NOMO-1 (cell line): ENCODE data around the gene DLEC1.
A peak's percentile ranks its signal among the peaks of the same experiment; 100 is the strongest.
"Not testable (repeated sequence)": the region's sequence is repeated elsewhere in the genome, so short reads cannot be mapped to it uniquely, and the experiment has no call there.

Experiments
- DNase-seq, 2 experiments: peaks; one replicate each; lab custom pipeline; 2025; ENCODE audit not compliant: unreplicated experiment in 2 of 2; lab: John Stamatoyannopoulos, UW

Gene DLEC1

DNA sequence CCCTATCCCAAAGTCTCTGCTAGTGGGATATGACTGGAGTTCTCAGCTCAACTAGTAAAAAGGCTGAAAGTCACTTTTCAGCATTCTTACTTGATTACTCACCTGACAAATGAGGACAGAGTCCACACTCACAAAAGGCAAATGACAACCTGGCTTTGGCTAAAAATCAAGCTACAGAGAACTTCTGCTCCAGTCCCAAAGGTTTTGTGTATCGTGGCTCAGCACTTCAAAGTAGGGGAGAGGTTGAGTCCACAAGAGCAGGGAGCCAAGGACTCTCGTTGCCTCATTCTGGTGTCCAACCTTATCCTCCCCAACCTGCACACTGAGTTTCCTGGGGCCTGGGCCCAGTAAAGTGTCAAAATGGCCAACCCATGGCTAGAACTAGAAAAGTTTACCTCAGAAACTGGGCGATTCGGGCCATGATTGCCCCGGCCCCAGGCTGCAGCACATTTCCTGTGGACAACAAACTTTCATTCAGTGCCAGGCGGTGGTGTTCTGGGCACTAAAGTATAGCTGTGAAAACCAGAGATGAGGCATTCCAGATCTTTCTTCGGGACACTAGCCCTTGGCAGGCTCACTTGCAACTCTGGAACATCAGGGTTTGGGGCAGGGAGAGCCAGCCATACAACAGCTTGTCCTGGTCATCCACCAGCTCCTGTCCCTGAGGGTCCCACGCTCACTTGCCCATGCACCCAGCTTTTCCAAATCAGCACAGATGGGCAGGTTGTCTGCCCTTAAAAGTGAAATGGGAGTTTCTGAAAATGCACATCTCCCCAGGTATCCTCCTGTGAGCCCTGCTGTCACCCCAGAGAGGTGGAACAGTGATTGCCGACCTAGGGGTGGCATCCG lies 94.8 kb downstream of the DLEC1 start:
- no peak for DNase-seq

DNA sequence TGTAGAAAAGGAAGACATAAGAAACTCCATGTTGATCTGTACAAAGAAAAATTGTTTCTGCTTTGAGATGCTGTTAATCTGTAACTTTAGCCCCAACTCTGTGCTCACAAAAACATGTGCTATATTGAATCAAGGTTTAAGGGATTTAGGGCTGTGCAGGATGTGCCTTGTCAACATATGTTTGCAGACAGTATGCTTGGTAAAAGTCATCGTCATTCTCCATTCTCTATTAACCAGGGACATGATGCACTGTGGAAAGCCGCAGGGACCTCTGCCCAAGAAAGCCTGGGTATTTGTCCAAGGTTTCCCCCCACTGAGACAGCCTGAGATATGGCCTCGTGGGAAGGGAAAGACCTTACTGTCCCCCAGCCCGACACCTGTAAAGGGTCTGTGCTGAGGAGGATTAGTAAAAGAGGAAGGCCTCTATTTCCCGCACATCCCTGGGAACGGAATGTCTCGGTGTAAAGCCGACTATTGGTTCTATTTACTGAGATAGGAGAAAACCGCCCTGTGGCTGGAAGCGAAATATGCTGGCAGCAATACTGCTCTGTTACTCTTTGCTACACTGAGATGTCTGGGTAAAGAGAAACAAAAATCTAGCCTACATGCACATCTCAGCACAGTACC lies 95.6 kb downstream of the DLEC1 start:
- DNase-seq: not testable (repeated sequence)

DNA sequence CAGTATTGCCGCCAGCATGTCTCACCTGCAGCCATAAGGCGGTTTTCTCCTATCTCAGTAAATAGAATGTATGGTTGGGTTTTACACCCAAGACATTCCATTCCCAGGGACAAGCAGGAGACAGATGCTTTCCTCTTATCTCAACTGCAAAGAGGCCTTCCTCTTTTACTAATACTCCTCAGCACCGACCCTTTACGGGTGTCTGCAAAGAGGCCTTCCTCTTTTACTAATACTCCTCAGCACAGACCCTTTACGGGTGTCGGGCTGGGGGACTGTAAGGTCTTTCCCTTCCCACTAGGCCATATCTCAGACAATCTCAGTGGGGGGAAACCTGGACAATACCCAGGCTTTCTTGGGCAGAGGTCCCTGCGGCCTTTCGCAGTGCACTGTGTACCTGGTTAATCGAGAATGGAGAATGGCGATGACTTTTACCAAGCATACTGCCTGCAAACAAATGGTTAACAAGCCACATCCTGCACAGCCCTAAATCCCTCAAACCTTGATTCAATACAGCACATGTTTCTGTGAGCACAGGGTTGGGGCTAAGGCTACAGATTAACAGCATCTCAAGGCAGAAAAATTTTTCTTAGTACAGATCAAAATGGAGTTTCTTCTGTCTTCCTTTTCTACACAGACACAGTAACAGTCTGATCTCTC lies 96.7 kb downstream of the DLEC1 start:
- DNase-seq: peak; percentile 34 to 66

DNA sequence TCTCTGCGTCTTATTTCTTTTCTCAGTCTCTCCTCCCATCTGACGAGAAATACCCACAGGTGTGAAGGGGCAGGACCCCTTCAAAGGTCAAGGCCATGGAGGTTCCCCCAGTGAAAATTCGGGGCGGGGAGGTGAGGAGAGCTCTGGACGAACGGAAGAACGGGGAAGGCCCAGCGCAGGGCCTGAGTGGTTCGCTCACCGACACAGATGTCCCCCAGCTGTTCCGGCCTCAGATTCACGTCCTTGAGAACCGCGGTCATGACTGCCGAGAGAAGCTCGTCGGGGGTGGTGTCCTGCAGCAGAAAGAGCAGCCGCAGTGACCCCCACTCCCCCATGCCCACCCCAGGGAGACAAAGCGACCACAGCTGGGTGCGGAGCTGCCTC lies 97.4 kb downstream of the DLEC1 start:
- DNase-seq: no peak

DNA sequence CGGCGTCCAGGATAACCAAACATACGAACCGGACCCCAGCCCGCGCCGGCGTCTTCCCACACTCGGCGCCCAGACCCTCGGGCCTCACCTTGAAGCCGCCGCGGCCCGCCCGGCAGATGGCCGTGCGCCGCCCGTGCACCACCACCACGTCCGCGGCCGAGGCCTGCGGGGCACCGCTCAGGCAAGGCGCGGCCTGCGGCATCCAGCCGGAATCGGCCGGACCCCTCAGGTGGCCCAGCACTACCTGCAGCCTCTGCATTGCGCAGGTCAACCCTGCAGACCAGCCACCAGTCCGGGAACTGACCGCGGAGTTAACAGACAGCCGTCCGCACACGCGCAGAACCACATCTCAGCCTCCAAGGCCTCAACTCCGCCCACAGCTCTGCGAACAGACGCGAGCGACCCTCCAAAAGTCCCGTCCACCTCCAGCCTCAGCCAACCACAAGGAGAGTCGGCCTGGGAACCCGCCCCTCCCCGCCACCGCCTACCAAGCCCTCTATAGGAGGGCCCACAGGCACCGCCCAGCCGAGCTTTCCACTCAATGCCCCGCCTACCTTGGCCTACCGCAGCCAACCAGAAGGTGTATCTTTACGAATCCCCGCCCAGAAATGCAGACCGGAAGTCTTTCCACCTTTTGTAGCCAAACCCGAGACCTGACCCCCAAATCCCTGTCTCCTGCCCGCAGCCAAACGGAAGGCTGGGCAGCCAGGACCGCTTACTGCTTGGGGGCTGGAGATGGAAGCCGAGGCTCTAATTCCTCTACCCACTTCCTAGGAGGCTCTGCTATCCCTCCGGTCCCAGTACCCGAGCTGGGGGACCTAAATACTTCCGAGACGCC lies 98.0 kb downstream of the DLEC1 start, which contains the start of gene ACAA1:
Gene ACAA1, minus strand, starts transcription at position 351 of the 838 bp plus-strand sequence. Its CDS starts 92 bp downstream, at position 259.
- peak; percentile 99 for DNase-seq

DNA sequence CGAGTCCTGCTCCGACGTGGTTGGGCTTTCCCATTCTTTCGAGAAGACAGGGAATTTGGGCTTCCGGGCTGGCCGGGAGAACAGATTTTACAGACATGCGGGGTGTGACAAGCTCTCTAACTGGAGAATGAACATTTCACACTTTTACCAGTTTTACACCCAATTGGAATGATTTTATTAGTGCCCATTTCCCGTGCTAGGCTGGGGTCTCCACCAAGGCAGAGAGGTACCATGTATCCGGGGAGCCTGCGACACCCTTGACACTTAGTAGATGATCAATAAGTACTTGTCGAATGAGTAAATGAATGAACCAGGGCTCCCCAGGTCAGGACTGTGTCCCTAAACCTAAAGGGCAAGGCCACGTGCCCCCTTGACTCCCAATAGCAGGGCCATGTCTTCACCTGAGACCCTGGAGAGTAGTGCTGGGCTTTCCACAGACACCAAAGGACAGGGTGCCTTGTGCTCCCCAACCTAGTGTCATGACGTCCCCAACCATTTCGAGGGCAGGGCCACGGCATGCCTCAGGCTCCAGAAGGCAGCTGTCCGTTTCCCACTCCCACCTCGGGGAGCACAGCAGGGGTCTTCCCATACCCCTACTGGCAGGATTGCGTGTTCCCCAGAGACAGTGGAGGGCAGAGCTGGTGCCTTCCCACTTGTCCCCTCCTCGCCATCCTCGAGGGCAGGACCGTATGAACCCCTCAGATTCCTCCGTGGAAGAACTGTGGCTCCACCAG lies 98.8 kb downstream of the DLEC1 start:
- DNase-seq: peak in 1 of 2 experiments; percentile 36

DNA sequence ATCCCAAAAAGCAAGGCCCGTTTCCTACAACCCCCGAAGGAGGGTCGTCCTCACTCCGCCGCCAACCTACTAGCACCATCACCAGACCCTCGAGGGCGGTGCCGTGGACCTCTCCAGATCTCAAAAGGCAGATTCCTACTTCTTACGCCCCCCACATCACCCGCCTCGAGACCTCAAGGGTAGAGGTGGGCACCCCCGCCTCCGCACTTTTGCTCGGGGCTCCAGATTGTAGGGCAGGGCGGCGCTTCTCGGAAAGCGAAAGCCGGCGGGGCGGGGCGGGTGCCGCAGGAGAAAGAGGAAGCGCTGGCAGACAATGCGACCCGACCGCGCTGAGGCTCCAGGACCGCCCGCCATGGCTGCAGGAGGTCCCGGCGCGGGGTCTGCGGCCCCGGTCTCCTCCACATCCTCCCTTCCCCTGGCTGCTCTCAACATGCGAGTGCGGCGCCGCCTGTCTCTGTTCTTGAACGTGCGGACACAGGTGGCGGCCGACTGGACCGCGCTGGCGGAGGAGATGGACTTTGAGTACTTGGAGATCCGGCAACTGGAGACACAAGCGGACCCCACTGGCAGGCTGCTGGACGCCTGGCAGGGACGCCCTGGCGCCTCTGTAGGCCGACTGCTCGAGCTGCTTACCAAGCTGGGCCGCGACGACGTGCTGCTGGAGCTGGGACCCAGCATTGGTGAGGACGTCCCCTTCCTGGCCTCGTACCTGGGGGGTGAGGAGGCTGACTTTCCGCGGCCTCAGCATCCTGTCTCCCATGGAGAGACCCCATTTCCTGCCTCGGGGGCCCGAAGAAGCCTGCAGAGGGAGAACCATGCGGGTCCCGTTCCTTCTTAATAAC lies 99.6 kb downstream of the DLEC1 start, which contains the start of gene MYD88:
Gene MYD88, plus strand, starts transcription at position 313 of the 842 bp plus-strand sequence. Its CDS starts 40 bp downstream, at position 353.
- peak; percentile 81 to 89 for DNase-seq

DNA sequence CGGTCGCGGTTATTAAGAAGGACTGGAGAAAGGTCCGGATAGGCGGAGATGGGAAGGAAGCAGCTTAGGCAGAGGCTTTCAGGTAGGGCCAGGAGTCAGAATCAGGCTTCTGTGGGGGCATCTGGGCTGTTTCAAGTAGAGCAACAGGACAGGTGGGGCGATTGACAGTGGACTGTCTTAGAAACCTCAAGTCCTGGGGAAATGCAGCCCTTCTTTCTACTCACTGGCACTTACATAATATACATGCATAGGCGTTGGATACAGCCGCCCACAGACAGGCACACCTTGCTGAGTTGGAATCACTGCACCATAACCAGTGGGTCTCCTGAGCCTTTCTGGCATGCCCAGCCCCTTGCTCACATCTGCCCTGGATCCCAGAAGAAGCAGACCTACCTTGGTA lies 100.2 kb downstream of the DLEC1 start:
- DNase-seq: peak in 1 of 2 experiments; percentile 16

DNA sequence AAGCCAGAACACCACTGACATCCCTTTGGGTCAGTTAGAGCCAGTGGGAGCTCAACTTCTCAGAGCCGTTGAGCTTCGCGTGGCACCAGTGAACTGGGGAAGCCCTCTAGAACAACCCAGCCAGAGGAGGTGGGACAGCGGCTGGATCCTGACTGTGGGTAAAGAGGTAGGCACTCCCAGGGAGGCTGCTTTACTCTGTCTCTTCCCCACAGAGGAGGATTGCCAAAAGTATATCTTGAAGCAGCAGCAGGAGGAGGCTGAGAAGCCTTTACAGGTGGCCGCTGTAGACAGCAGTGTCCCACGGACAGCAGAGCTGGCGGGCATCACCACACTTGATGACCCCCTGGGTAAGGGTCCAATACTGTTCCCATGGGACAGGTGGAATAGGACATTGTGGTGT lies 100.6 kb downstream of the DLEC1 start:
- DNase-seq: no peak

DNA sequence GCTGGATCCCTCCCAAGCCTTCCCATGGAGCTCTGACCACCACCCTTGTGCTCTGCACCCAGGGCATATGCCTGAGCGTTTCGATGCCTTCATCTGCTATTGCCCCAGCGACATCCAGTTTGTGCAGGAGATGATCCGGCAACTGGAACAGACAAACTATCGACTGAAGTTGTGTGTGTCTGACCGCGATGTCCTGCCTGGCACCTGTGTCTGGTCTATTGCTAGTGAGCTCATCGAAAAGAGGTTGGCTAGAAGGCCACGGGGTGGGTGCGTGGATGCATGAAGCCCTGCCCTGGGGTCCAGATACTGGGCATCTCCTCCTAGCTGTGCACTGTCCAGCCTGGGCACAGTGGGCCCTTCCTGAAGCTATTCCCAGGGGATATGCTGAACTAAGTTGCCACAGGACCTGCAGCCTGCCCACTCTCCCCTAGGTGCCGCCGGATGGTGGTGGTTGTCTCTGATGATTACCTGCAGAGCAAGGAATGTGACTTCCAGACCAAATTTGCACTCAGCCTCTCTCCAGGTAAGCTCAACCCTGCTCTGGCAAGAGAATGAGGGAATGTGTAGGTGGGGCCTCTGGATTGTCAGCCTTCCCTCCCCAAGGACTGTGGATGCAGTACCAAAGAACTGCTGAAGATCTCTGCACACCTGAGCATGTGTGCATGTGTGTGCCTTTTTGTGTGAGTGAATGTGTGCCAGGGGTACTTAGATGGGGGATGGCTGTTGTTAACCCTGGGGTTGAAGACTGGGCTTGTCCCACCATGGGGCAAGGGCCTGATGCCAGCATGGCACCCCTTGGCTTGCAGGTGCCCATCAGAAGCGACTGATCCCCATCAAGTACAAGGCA lies 101.5 kb downstream of the DLEC1 start:
- DNase-seq: no peak

DNA sequence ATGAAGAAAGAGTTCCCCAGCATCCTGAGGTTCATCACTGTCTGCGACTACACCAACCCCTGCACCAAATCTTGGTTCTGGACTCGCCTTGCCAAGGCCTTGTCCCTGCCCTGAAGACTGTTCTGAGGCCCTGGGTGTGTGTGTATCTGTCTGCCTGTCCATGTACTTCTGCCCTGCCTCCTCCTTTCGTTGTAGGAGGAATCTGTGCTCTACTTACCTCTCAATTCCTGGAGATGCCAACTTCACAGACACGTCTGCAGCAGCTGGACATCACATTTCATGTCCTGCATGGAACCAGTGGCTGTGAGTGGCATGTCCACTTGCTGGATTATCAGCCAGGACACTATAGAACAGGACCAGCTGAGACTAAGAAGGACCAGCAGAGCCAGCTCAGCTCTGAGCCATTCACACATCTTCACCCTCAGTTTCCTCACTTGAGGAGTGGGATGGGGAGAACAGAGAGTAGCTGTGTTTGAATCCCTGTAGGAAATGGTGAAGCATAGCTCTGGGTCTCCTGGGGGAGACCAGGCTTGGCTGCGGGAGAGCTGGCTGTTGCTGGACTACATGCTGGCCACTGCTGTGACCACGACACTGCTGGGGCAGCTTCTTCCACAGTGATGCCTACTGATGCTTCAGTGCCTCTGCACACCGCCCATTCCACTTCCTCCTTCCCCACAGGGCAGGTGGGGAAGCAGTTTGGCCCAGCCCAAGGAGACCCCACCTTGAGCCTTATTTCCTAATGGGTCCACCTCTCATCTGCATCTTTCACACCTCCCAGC lies 102.4 kb downstream of the DLEC1 start:
- no peak for DNase-seq

DNA sequence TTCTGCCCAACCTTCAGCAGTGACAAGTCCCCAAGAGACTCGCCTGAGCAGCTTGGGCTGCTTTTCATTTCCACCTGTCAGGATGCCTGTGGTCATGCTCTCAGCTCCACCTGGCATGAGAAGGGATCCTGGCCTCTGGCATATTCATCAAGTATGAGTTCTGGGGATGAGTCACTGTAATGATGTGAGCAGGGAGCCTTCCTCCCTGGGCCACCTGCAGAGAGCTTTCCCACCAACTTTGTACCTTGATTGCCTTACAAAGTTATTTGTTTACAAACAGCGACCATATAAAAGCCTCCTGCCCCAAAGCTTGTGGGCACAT lies 102.9 kb downstream of the DLEC1 start:
- no peak for DNase-seq

DNA sequence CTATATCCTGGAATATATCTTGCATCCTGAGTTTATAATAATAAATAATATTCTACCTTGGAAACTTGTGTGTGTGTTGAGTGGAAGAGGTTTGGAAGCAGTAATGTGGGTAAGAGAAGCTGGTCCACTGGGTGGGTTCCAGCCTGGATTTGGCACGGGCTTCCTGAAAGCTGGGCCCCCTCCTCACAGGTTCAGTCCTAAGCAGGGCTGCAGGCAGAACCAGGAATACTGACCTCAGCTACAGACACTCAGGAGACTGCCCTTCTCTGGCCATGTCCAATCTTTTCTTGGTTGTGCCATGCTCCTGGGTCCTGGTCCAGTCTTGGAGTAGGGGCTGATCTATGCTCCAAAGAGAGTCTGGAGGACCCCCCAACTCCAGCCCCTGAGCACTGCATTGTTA lies 104.0 kb downstream of the DLEC1 start:
- no peak for DNase-seq

DNA sequence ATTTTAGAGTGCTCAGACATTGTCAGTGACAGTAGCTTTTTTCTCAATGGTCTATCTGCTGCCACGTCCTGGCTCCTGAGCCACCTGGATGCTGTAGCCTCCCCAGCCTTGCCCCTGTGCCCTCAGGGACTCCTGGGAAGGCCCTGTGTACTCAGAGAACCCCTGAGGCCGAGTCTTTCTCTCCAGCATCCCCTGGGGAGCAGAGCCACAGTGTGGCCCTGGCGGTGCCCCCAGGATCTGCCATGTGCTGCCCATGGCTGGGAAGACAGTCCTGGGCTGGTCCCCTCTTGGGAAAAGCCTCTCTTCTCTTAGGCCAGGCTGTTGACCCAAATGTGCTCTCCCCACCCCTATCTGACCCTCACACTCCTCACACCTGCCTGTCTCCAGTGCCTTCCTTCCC lies 104.5 kb downstream of the DLEC1 start:
- DNase-seq: no peak

DNA sequence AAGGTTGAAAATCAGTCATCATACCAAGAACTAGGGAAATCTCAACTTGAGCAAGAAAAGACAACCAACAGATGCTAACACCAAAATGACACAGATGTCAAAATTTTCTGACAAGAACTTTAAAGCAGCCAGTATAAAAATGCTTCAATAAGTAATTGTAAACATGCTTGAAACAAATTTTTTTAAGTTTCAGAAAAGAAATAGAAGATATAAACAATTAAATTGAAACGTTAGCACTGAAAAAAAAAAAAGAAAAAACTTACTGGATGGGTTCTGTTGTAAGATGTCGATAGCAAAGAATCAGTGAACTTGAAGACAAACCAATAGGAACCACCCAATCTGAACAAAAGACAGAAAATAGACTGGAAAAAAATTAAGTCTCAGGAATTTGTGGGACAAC lies 107.5 kb downstream of the DLEC1 start:
- no peak for DNase-seq

DNA sequence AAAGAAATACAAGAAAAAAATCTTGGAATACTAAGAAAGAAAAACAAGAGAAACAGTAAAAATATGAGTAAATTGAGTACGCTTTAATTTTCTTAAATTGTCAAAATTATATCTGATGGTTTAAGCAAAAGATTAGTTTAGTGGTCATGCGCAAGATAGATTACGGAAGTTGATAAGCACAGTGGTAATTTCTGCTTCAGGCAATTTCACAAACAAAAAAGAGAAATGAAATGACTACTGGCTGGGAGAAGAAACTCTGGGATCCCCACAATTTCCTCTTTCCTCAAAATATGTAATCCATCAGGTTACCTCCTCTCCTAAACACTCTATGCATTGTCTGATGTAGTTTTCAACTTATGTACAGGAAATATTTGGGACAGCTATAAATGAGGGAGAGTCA lies 108.4 kb downstream of the DLEC1 start:
- peak; percentile 84 to 85 for DNase-seq

DNA sequence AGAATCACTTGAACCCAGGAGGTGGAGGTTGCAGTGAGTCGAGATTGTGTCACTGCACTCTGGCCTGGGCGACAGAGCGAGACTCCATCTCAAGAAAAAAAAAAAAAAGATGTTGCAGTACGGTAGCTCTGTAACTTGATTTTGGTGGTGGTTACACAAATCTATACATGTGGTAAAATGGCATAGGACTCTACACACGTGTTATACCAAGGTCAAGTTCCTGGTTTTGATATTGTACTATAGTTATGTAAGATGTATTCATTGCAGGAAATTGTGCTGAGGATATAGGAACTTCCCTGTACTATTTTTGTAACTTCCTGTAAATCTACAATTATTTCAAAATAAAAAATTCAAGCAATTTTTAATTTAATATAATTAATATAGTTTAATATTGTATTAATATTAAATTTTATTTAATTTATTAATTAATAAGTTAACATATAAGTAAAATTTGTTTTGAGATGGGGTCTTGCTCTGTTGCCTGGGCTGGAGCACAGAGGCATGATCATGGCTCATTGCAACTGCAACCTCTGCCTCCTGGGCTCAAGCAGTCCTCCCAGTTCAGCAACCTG lies 109.4 kb downstream of the DLEC1 start:
- DNase-seq: peak; percentile 58 to 89
